Tibial nerve (tissue), 4 donors: ENCODE results near the gene ZNRD2. TPM values are rescaled to one million over a fixed set of nuclear protein-coding genes. Genes with fewer than 3 reads are reported as not detected.

ENCODE experiments used
- DNase-seq, 2 donors: peaks; one replicate each; pipeline ENCODE4 v3.0.0-alpha.2; 2019; ENCODE audit warnings: low spot score in 2 of 2
- H3K27ac ChIP-seq, 4 donors: fragments of 200-600 bp; sonication (generic) in 3 of 4; one replicate each; pipeline ENCODE4 v1.5.1; 2017 to 2019; ENCODE audit warnings: mild to moderate bottlenecking in 1 of 4
- H3K27me3 ChIP-seq, 2 donors: fragments of 200-600 bp; sonication (generic) in 1 of 2; one replicate each; pipeline versions ENCODE4 v1.5.1 to v1.6.0; 2017 to 2019
- H3K36me3 ChIP-seq, 3 donors: fragments of 200-600 bp; sonication (generic); one replicate each; pipeline ENCODE4 v1.5.1; 2018 to 2019
- H3K4me1 ChIP-seq, 4 donors: fragments of 200-600 bp; sonication (generic) in 3 of 4; one replicate each; pipeline ENCODE4 v1.5.1; 2017 to 2019
- H3K4me3 ChIP-seq, 4 donors: fragments of 200-600 bp; sonication (generic) in 3 of 4; one replicate each; pipeline ENCODE4 v1.5.1; 2017 to 2019; ENCODE audit warnings: mild to moderate bottlenecking in 1 of 4, moderate library complexity in 1 of 4
- H3K9me3 ChIP-seq, 4 donors: fragments of 200-600 bp; sonication (generic) in 3 of 4; one replicate each; pipeline ENCODE4 v1.5.1; 2017 to 2019
- CTCF ChIP-seq, 5 experiments: fragments of 200-600 bp in 3 of 5; fragments of 450-650 bp in 2 of 5; sonication (generic) in 3 of 5; IDR thresholded peaks; one replicate each; pipeline ENCODE4 v1.5.1; 2016 to 2019; ENCODE audit warnings: antibody characterized with exemption in 5 of 5, mild to moderate bottlenecking in 3 of 5, moderate library complexity in 2 of 5
- EP300 ChIP-seq, 2 donors: sonication (generic); formaldehyde crosslinking; IDR thresholded peaks; one replicate each; pipeline ENCODE4 v1.6.1; 2017; ENCODE audit warnings: antibody characterized with exemption in 2 of 2, mild to moderate bottlenecking in 1 of 2
- POLR2A ChIP-seq, 2 donors: fragments of 450-650 bp; IDR thresholded peaks; one replicate each; pipeline ENCODE4 v1.6.1; 2017; ENCODE audit warnings: antibody characterized with exemption in 2 of 2, mild to moderate bottlenecking in 2 of 2, moderate library complexity in 2 of 2
- WGBS, 2 donors: methylation state at CpG; one replicate each; pipeline ENCODE4 v1.1.5; 2018; 5-methylcytosine and 5-hydroxymethylcytosine counted together
- total RNA-seq, 4 donors: library from RNA; depleted of rRNA; stranded (reverse); fragments of >200 nt; gene quantifications; one replicate each; pipeline ENCODE4 v1.1.0, GENCODE V29; 2016

Gene ZNRD2
- total RNA-seq, 4 donors from 2014 or later: 49.6 to 70.8 (median 56.5) TPM

GRCh38 chr11:65545853-65546216 lies 24.4 kb upstream of the ZNRD2 start:
- H3K4me3 ChIP-seq: no peak overlapping the region
- WGBS, 2 donors: 77 to 88% methylated on average over 4 of the region's 4 CpGs
- no peaks in the 10 kb centered on the region for H3K27me3 ChIP-seq
- TF ChIP-seq CTCF (IDR thresholded peaks at IDR 0.05) (no peak), EP300 (IDR thresholded peaks at IDR 0.05) (no peak), POLR2A (IDR thresholded peaks at IDR 0.05) (no peak)
- DNase-seq: no peak
- H3K36me3 ChIP-seq: peaks cover 0 to 80% (median 0%) of the 10 kb centered on the region in 3 donors
- no peaks in the 10 kb centered on the region for H3K9me3 ChIP-seq
- H3K4me1 ChIP-seq: peaks cover 0 to 27% (median 19%) of the 10 kb centered on the region in 4 donors
- peak overlapping the region in 2 of 4 donors; percentile 73 to 77 for H3K27ac ChIP-seq

GRCh38 chr11:65546217-65546958 lies 23.9 kb upstream of the ZNRD2 start:
- 43 to 57% methylated on average over 23 to 41 of the region's 64 CpGs for WGBS, 2 donors
- H3K27ac ChIP-seq: peak overlapping the region in 3 of 4 donors; percentile 31 to 77 (median 73)
- H3K36me3 ChIP-seq: peaks cover 0 to 85% (median 0%) of the 10 kb centered on the region in 3 donors

GRCh38 chr11:65547446-65548125 lies 22.7 kb upstream of the ZNRD2 start:
- H3K27ac ChIP-seq: peak overlapping the region in 1 of 4 donors; percentile 77
- H3K4me3 ChIP-seq: no peak overlapping the region
- DNase-seq: no peak
- no peaks in the 10 kb centered on the region for H3K9me3 ChIP-seq
- no peaks in the 10 kb centered on the region for H3K27me3 ChIP-seq
- peaks cover 0 to 31% (median 12%) of the 10 kb centered on the region in 4 donors for H3K4me1 ChIP-seq
- TF ChIP-seq EP300 (IDR thresholded peaks at IDR 0.05) (no peak), CTCF (IDR thresholded peaks at IDR 0.05) (no peak), POLR2A (IDR thresholded peaks at IDR 0.05) (no peak)
- WGBS, 2 donors: 80 to 83% methylated on average over 33 to 49 of the region's 52 CpGs
- peaks cover 0 to 95% (median 0%) of the 10 kb centered on the region in 3 donors for H3K36me3 ChIP-seq

More at GRCh38 chr11:65546217-65546958, 23.9 kb upstream of the ZNRD2 start:
- TF ChIP-seq CTCF (IDR thresholded peaks at IDR 0.05) (no peak), EP300 (IDR thresholded peaks at IDR 0.05) (no peak), POLR2A (IDR thresholded peaks at IDR 0.05) (no peak)
- Histone ChIP-seq H3K4me3 (peak overlapping the region in 2 of 4 donors; percentile 42 to 45), H3K27me3 (no peaks in the 10 kb centered on the region), H3K4me1 (peaks cover 0 to 27% (median 13%) of the 10 kb centered on the region in 4 donors), H3K9me3 (no peaks in the 10 kb centered on the region)
- peak; percentile 71 for DNase-seq

GRCh38 chr11:65548395-65548794 lies 21.9 kb upstream of the ZNRD2 start:
- peak overlapping the region in 1 of 4 donors; percentile 10 for H3K27ac ChIP-seq
- H3K4me1 ChIP-seq: peaks cover 0 to 39% (median 16%) of the 10 kb centered on the region in 4 donors
- H3K27me3 ChIP-seq: no peaks in the 10 kb centered on the region
- no peak for TF ChIP-seq EP300 (IDR thresholded peaks at IDR 0.05)
- no peak for TF ChIP-seq CTCF (IDR thresholded peaks at IDR 0.05)
- no peak for TF ChIP-seq POLR2A (IDR thresholded peaks at IDR 0.05)
- DNase-seq: no peak
- H3K9me3 ChIP-seq: no peaks in the 10 kb centered on the region
- WGBS, 2 donors: 88 to 91% methylated on average over 3 of the region's 3 CpGs
- peaks cover 0 to 95% (median 0%) of the 10 kb centered on the region in 3 donors for H3K36me3 ChIP-seq
- H3K4me3 ChIP-seq: no peak overlapping the region

- no peaks in the 10 kb centered on the region for H3K27me3 ChIP-seq
- no peak overlapping the region for H3K27ac ChIP-seq
- H3K4me3 ChIP-seq: no peak overlapping the region
- no peaks in the 10 kb centered on the region for H3K9me3 ChIP-seq
- H3K4me1 ChIP-seq: peaks cover 0 to 46% (median 23%) of the 10 kb centered on the region in 4 donors
- TF ChIP-seq POLR2A (IDR thresholded peaks at IDR 0.05): no peak
- no peak for DNase-seq
- peaks cover 0 to 95% (median 0%) of the 10 kb centered on the region in 3 donors for H3K36me3 ChIP-seq
- WGBS, 2 donors: 86 to 92% methylated on average over 3 of the region's 3 CpGs
These were observed 21.2 kb upstream of the ZNRD2 start for GRCh38 chr11:65549096-65549495.
